Stimulated activated naive B cell treated with anti-CD40 and anti-IgM and Interleukin-4, amounts not matched to agents 10 μg/mL and 1 μg/mL and 100 μg/mL, for 72 hours (primary cell): ENCODE measurements around the gene IFIT1B.
"Not testable (repeated sequence)": the region's sequence is repeated elsewhere in the genome, so short reads cannot be mapped to it uniquely, and the experiment has no call there.

Source experiments
- ATAC-seq, 2 donors: fragments of 150-1000 bp; cut with Tn5 transposase; replicated peaks; 2 replicates each; pipeline ENCODE4 v1.10.0; 2021; ENCODE audit warnings: moderate library complexity in 1 of 2
- DNase-seq: peaks from one replicate; pipeline ENCODE4 v3.0.0; 2021
- H3K27ac Mint-ChIP-seq: one replicate; pipeline ENCODE4 v1.8.0; 2022; ENCODE audit warnings: mild to moderate bottlenecking, mixed read lengths
- H3K27me3 Mint-ChIP-seq, 2 donors: one replicate each; pipeline ENCODE4 v1.8.0; 2022; ENCODE audit warnings: mixed read lengths in 2 of 2
- H3K36me3 Mint-ChIP-seq, 2 donors: one replicate each; pipeline ENCODE4 v1.8.0; 2022; ENCODE audit warnings: mixed read lengths in 2 of 2, mild to moderate bottlenecking in 1 of 2
- H3K4me1 Mint-ChIP-seq, 2 donors: one replicate each; pipeline ENCODE4 v1.8.0; 2022; ENCODE audit warnings: mixed read lengths in 2 of 2, mild to moderate bottlenecking in 1 of 2
- H3K4me3 Mint-ChIP-seq, 2 donors: one replicate each; pipeline ENCODE4 v1.8.0; 2022; ENCODE audit warnings: mild to moderate bottlenecking in 2 of 2, mixed read lengths in 2 of 2, moderate library complexity in 1 of 2
- H3K9me3 Mint-ChIP-seq, 2 donors: one replicate each; pipeline ENCODE4 v1.8.0; 2022; ENCODE audit warnings: mixed read lengths in 2 of 2, mild to moderate bottlenecking in 1 of 2

The IFIT1B gene

GRCh38 chr10:89377705-89378637 is at the start of gene IFIT1B:
Gene IFIT1B, plus strand, starts transcription at chr10:89378056. Its CDS starts 80 bp downstream, at chr10:89378136.
- H3K27me3 Mint-ChIP-seq: no peaks in the 10 kb centered on the region
- H3K9me3 Mint-ChIP-seq: no peaks in the 10 kb centered on the region
- no peak within 1 kb of the TSS for H3K4me3 Mint-ChIP-seq
- no peaks in the 10 kb centered on the region for H3K4me1 Mint-ChIP-seq
- no peaks in the 10 kb centered on the region for H3K36me3 Mint-ChIP-seq
- DNase-seq (no peak), ATAC-seq (no peak)
- no peak within 1 kb of the TSS for H3K27ac Mint-ChIP-seq

- Mint-ChIP-seq H3K36me3 (no peaks in the 10 kb centered on the region), H3K4me1 (peaks cover 29 to 44% of the 10 kb centered on the region in 2 donors), H3K27me3 (no peaks in the 10 kb centered on the region), H3K4me3 (no peak overlapping the region), H3K27ac (peak overlapping the region; percentile 66), H3K9me3 (peaks cover 0 to 2% of the 10 kb centered on the region in 2 donors)
- ATAC-seq (no peak), DNase-seq (no peak)
Observed at GRCh38 chr10:89329151-89329550, 48.7 kb upstream of the IFIT1B start.

- not testable (repeated sequence) for ATAC-seq, H3K27ac Mint-ChIP-seq
Observed at GRCh38 chr10:89330014-89330413, 47.8 kb upstream of the IFIT1B start.

GRCh38 chr10:89330537-89331212 is 47.2 kb upstream of the IFIT1B start:
- no peak overlapping the region for H3K4me3 Mint-ChIP-seq
- H3K27me3 Mint-ChIP-seq: no peaks in the 10 kb centered on the region
- H3K9me3 Mint-ChIP-seq: no peaks in the 10 kb centered on the region
- no peak for DNase-seq
- ATAC-seq: no peak
- no peaks in the 10 kb centered on the region for H3K36me3 Mint-ChIP-seq
- H3K27ac Mint-ChIP-seq: no peak overlapping the region
- peaks cover 29 to 44% of the 10 kb centered on the region in 2 donors for H3K4me1 Mint-ChIP-seq

More at GRCh38 chr10:89330014-89330413, 47.8 kb upstream of the IFIT1B start:
- H3K4me3 Mint-ChIP-seq, H3K36me3 Mint-ChIP-seq, H3K9me3 Mint-ChIP-seq, H3K27me3 Mint-ChIP-seq, DNase-seq: not testable (repeated sequence)
- peaks cover 29 to 44% of the 10 kb centered on the region in 2 donors for H3K4me1 Mint-ChIP-seq

- not testable (repeated sequence) for ATAC-seq, H3K27me3 Mint-ChIP-seq, H3K9me3 Mint-ChIP-seq, H3K36me3 Mint-ChIP-seq, DNase-seq
- peak overlapping the region; percentile 89 for H3K27ac Mint-ChIP-seq
- H3K4me3 Mint-ChIP-seq: peak overlapping the region; percentile 74 to 81
- H3K4me1 Mint-ChIP-seq: peaks cover 29 to 44% of the 10 kb centered on the region in 2 donors
Observed at GRCh38 chr10:89331487-89332122, 46.3 kb upstream of the IFIT1B start.

- DNase-seq (no peak), ATAC-seq (peak; percentile 57 to 60)
- Mint-ChIP-seq H3K9me3 (no peaks in the 10 kb centered on the region), H3K36me3 (no peaks in the 10 kb centered on the region), H3K4me1 (peaks cover 25 to 44% of the 10 kb centered on the region in 2 donors), H3K27me3 (no peaks in the 10 kb centered on the region), H3K4me3 (peak overlapping the region; percentile 74 to 81), H3K27ac (peak overlapping the region; percentile 89)
Observed at GRCh38 chr10:89332123-89332633, 45.7 kb upstream of the IFIT1B start.

GRCh38 chr10:89335226-89335625 is 42.6 kb upstream of the IFIT1B start:
- Mint-ChIP-seq H3K4me3 (no peak overlapping the region), H3K4me1 (peaks cover 16 to 31% of the 10 kb centered on the region in 2 donors), H3K27me3 (no peaks in the 10 kb centered on the region), H3K9me3 (no peaks in the 10 kb centered on the region), H3K27ac (no peak overlapping the region), H3K36me3 (peaks cover 0 to 17% of the 10 kb centered on the region in 2 donors)
- ATAC-seq: no peak
- no peak for DNase-seq

GRCh38 chr10:89336241-89336640 is 41.6 kb upstream of the IFIT1B start:
- no peaks in the 10 kb centered on the region for H3K27me3 Mint-ChIP-seq
- no peaks in the 10 kb centered on the region for H3K9me3 Mint-ChIP-seq
- no peak overlapping the region for H3K4me3 Mint-ChIP-seq
- DNase-seq (no peak), ATAC-seq (no peak)
- H3K36me3 Mint-ChIP-seq: peaks cover 0 to 17% of the 10 kb centered on the region in 2 donors
- H3K27ac Mint-ChIP-seq: no peak overlapping the region
- peaks cover 13 to 24% of the 10 kb centered on the region in 2 donors for H3K4me1 Mint-ChIP-seq

GRCh38 chr10:89337484-89337883 is 40.4 kb upstream of the IFIT1B start:
- H3K27me3 Mint-ChIP-seq: no peaks in the 10 kb centered on the region
- H3K27ac Mint-ChIP-seq: no peak overlapping the region
- DNase-seq (no peak), ATAC-seq (no peak)
- H3K36me3 Mint-ChIP-seq: peaks cover 0 to 17% of the 10 kb centered on the region in 2 donors
- no peak overlapping the region for H3K4me3 Mint-ChIP-seq
- peaks cover 10 to 16% of the 10 kb centered on the region in 2 donors for H3K4me1 Mint-ChIP-seq
- no peaks in the 10 kb centered on the region for H3K9me3 Mint-ChIP-seq

GRCh38 chr10:89338713-89339112 is 39.1 kb upstream of the IFIT1B start:
- ATAC-seq (no peak), DNase-seq (no peak)
- H3K4me1 Mint-ChIP-seq: peaks cover 4 to 5% of the 10 kb centered on the region in 2 donors
- no peak overlapping the region for H3K4me3 Mint-ChIP-seq
- H3K27me3 Mint-ChIP-seq: no peaks in the 10 kb centered on the region
- H3K36me3 Mint-ChIP-seq: peaks cover 0 to 17% of the 10 kb centered on the region in 2 donors
- H3K27ac Mint-ChIP-seq: no peak overlapping the region
- no peaks in the 10 kb centered on the region for H3K9me3 Mint-ChIP-seq

- Mint-ChIP-seq H3K27ac (no peak overlapping the region), H3K4me3 (no peak overlapping the region), H3K4me1 (no peaks in the 10 kb centered on the region), H3K9me3 (no peaks in the 10 kb centered on the region), H3K27me3 (no peaks in the 10 kb centered on the region), H3K36me3 (peaks cover 0 to 17% of the 10 kb centered on the region in 2 donors)
- no peak for ATAC-seq
- no peak for DNase-seq
Observed at GRCh38 chr10:89339875-89340274, 38.0 kb upstream of the IFIT1B start.

GRCh38 chr10:89341649-89342048 is 36.2 kb upstream of the IFIT1B start:
- ATAC-seq: no peak
- Mint-ChIP-seq H3K4me1 (peaks cover 2 to 5% of the 10 kb centered on the region in 2 donors), H3K36me3 (peaks cover 0 to 17% of the 10 kb centered on the region in 2 donors), H3K27ac (no peak overlapping the region), H3K9me3 (no peaks in the 10 kb centered on the region), H3K4me3 (no peak overlapping the region), H3K27me3 (no peaks in the 10 kb centered on the region)
- DNase-seq: no peak

- H3K9me3 Mint-ChIP-seq: no peaks in the 10 kb centered on the region
- H3K4me1 Mint-ChIP-seq: peaks cover 6 to 12% of the 10 kb centered on the region in 2 donors
- H3K27me3 Mint-ChIP-seq: no peaks in the 10 kb centered on the region
- no peak for ATAC-seq
- H3K36me3 Mint-ChIP-seq: peaks cover 0 to 17% of the 10 kb centered on the region in 2 donors
- H3K27ac Mint-ChIP-seq: no peak overlapping the region
- DNase-seq: no peak
- H3K4me3 Mint-ChIP-seq: no peak overlapping the region
Observed at GRCh38 chr10:89342206-89342958, 35.5 kb upstream of the IFIT1B start.
